SU-DHL-6 (cell line): ENCODE results near the gene TRIM17.

ENCODE experiments used
- H2AFZ ChIP-seq: fragments of 200-600 bp; sonication (generic); 2 replicates; pipeline ENCODE4 v1.6.1; 2014; ENCODE audit warnings: low read depth, mild to moderate bottlenecking, moderate library complexity, mixed read lengths, antibody characterized with exemption, low read length; ENCODE audit not compliant: severe bottlenecking
- H3F3A ChIP-seq: fragments of 200-600 bp; shearing (Covaris generic); 2 replicates; pipeline ENCODE4 v1.6.0; 2016; ENCODE audit warnings: antibody characterized with exemption, mild to moderate bottlenecking; ENCODE audit not compliant: insufficient read depth
- H3K27ac ChIP-seq: fragments of 200-600 bp; sonication (generic); 2 replicates; pipeline ENCODE4 v1.5.1; 2016; ENCODE audit warnings: low read depth, mild to moderate bottlenecking, low read length, moderate library complexity, mixed read lengths
- H3K27me3 ChIP-seq: fragments of 200-600 bp; sonication (generic), shearing (Covaris generic); 2 replicates; pipeline ENCODE4 v1.6.0; 2014; ENCODE audit warnings: mild to moderate bottlenecking, low read length
- H3K36me3 ChIP-seq: fragments of 200-600 bp; sonication (generic); 2 replicates; pipeline ENCODE4 v1.6.1; 2014; ENCODE audit warnings: mild to moderate bottlenecking, low read length, mixed read lengths
- H3K4me2 ChIP-seq: fragments of 300-600, 200-600 bp; shearing (Covaris generic), sonication (generic); 2 replicates; pipeline ENCODE4 v1.6.0; 2014; ENCODE audit warnings: low read length, low read depth, mild to moderate bottlenecking; ENCODE audit not compliant: poor library complexity, severe bottlenecking
- H3K4me3 ChIP-seq: fragments of 200-600 bp; sonication (generic); 2 replicates; pipeline ENCODE4 v1.5.1; 2014; ENCODE audit warnings: antibody characterized with exemption, low read length, mild to moderate bottlenecking, mixed read lengths; ENCODE audit not compliant: insufficient read depth, poor library complexity, severe bottlenecking
- H3K79me2 ChIP-seq: fragments of 200-600 bp; sonication (generic); 2 replicates; pipeline ENCODE4 v1.6.1; 2014; ENCODE audit warnings: mild to moderate bottlenecking, low read length, moderate library complexity; ENCODE audit not compliant: insufficient read depth
- H3K9ac ChIP-seq: fragments of 200-600 bp; sonication (generic); 2 replicates; pipeline ENCODE4 v1.7.0; 2014; ENCODE audit warnings: mild to moderate bottlenecking, low read length
- H3K9me2 ChIP-seq: fragments of 200-600 bp; sonication (generic); replicated peaks from 2 replicates; pipeline ENCODE4 v1.6.1; 2014; ENCODE audit warnings: low read length; ENCODE audit not compliant: insufficient read depth
- H3K9me3 ChIP-seq: fragments of 200-600 bp; sonication (generic); 2 replicates; pipeline ENCODE4 v1.6.1; 2014; ENCODE audit warnings: low read length, mixed read lengths; ENCODE audit not compliant: insufficient read depth
- H4K20me1 ChIP-seq: fragments of 200-600 bp; sonication (generic); 2 replicates; pipeline ENCODE4 v1.6.1; 2014; ENCODE audit warnings: low read depth, mild to moderate bottlenecking, antibody characterized with exemption, low read length, moderate library complexity, mixed read lengths
- EZH2phosphoT487 ChIP-seq: fragments of 200-600 bp; sonication (generic), shearing (Covaris generic); conservative IDR thresholded peaks from 2 replicates; pipeline ENCODE4 v1.6.1; 2018; ENCODE audit warnings: mild to moderate bottlenecking, antibody characterized with exemption, low read length, moderate library complexity, mixed read lengths
- TF ChIP-seq, protein P1 (sequence below): fragments of 200-600 bp; sonication (generic); IDR thresholded peaks from one replicate; pipeline ENCODE4 v1.5.1; 2017; ENCODE audit warnings: antibody characterized with exemption, mild to moderate bottlenecking, low read length, moderate library complexity; ENCODE audit not compliant: insufficient read depth, poor library complexity, severe bottlenecking

The TRIM17 gene

DNA sequence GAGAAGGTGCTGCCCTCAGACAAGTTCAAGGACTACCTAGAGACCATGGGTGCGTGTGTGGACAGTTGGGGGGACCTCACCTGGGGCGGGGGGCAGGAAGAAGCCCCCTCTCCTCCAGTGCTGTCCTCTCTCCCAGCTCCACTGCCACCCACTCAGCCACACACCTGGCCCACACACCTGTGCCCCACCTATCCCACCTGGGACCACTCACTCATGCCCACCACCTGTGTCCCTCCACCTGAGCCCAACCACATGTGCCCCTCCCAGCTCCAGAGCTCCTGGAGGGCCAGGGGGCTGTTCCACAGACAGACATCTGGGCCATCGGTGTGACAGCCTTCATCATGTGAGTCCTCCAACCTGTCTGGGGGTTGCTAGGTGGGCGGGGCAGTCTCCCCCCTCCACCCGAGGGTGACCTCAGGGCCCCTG lies 39.0 kb downstream of the TRIM17 start:
- H3K27me3 ChIP-seq: no peaks in the 10 kb centered on the region
- no peak overlapping the region for H3K27ac ChIP-seq
- H3F3A ChIP-seq: no peaks in the 10 kb centered on the region
- no peak for TF ChIP-seq EZH2phosphoT487
- TF ChIP-seq, protein P1, sequence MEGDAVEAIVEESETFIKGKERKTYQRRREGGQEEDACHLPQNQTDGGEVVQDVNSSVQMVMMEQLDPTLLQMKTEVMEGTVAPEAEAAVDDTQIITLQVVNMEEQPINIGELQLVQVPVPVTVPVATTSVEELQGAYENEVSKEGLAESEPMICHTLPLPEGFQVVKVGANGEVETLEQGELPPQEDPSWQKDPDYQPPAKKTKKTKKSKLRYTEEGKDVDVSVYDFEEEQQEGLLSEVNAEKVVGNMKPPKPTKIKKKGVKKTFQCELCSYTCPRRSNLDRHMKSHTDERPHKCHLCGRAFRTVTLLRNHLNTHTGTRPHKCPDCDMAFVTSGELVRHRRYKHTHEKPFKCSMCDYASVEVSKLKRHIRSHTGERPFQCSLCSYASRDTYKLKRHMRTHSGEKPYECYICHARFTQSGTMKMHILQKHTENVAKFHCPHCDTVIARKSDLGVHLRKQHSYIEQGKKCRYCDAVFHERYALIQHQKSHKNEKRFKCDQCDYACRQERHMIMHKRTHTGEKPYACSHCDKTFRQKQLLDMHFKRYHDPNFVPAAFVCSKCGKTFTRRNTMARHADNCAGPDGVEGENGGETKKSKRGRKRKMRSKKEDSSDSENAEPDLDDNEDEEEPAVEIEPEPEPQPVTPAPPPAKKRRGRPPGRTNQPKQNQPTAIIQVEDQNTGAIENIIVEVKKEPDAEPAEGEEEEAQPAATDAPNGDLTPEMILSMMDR: no peak
- no peak overlapping the region for H3K4me2 ChIP-seq
- H4K20me1 ChIP-seq: no peaks in the 10 kb centered on the region
- no peak overlapping the region for H3K4me3 ChIP-seq
- H2AFZ ChIP-seq: no peak overlapping the region
- H3K79me2 ChIP-seq: no peaks in the 10 kb centered on the region
- H3K9ac ChIP-seq: no peak overlapping the region
- H3K9me2 ChIP-seq: no peaks in the 10 kb centered on the region
- no peaks in the 10 kb centered on the region for H3K36me3 ChIP-seq
- no peaks in the 10 kb centered on the region for H3K9me3 ChIP-seq

DNA sequence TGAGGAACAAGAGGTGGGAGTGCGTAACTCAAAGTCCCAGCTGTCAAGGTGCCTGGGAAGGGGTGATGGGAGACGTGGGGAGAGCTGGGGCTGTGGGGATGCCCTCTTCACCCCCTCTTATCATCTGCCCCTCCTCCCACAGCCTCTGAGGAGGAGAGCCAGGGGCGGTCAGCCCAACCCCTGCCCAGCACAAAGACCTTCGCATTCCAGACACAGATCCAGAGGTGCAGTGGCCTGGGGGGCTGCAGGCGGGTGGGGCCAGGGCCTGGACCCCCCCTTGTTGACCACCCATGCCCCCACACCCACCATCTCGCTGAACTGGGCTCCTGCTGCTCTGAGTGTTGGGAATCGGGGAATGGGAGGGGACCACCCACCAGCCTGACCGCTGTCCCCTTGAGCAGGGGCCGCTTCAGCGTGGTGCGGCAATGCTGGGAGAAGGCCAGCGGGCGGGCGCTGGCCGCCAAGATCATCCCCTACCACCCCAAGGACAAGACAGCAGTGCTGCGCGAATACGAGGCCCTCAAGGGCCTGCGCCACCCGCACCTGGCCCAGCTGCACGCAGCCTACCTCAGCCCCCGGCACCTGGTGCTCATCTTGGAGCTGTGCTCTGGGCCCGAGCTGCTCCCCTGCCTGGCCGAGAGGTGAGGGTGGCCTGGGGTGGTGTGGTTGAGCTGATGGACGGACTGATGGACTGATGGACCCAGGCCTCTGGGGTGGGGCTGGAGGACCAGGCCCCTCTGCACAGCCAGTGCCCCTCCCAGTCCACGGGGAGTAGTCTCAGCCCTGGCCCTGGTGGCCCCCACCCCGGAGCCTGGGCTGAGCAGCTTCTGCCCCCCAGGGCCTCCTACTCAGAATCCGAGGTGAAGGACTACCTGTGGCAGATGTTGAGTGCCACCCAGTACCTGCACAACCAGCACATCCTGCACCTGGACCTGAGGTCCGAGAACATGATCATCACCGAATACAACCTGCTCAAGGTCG lies 39.7 kb downstream of the TRIM17 start:
- Histone ChIP-seq H3K4me2 (no peak overlapping the region), H3F3A (no peaks in the 10 kb centered on the region), H2AFZ (no peak overlapping the region), H3K9me3 (no peaks in the 10 kb centered on the region), H3K36me3 (no peaks in the 10 kb centered on the region), H3K27me3 (no peaks in the 10 kb centered on the region), H3K79me2 (no peaks in the 10 kb centered on the region), H3K9me2 (no peaks in the 10 kb centered on the region), H3K9ac (no peak overlapping the region), H4K20me1 (no peaks in the 10 kb centered on the region), H3K4me3 (no peak overlapping the region), H3K27ac (no peak overlapping the region)
- TF ChIP-seq EZH2phosphoT487: no peak
- TF ChIP-seq, protein P1: no peak

DNA sequence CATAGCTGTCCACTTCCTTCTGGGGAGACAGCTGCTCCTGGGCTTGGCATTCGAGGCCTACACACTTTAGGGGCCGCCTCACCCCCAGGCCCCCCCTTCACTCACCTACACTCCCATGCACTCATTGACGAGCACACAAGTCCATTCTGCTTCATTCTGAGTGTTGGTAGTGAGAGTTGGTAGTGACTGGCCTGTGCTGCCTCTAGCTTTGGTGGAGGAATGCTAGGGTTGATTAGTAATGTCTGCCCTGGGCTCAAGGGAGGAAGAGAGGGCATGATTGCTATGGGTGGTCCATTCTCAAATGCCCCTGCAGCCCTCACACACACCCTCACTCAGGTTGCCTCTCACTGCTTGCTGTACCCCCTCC lies 40.4 kb downstream of the TRIM17 start:
- no peak for TF ChIP-seq EZH2phosphoT487
- TF ChIP-seq, protein P1: no peak
- no peaks in the 10 kb centered on the region for H3F3A ChIP-seq
- H3K27me3 ChIP-seq: no peaks in the 10 kb centered on the region
- H3K4me3 ChIP-seq: no peak overlapping the region
- no peaks in the 10 kb centered on the region for H3K9me2 ChIP-seq
- H3K79me2 ChIP-seq: no peaks in the 10 kb centered on the region
- no peak overlapping the region for H3K9ac ChIP-seq
- H3K4me2 ChIP-seq: no peak overlapping the region
- H3K9me3 ChIP-seq: no peaks in the 10 kb centered on the region
- no peaks in the 10 kb centered on the region for H3K36me3 ChIP-seq
- no peaks in the 10 kb centered on the region for H4K20me1 ChIP-seq
- no peak overlapping the region for H2AFZ ChIP-seq
- no peak overlapping the region for H3K27ac ChIP-seq
